ENCODE results near the gene ZNF18.
"Not testable (repeated sequence)": the region's sequence is repeated elsewhere in the genome, so short reads cannot be mapped to it uniquely, and the experiment has no call there.

Gene ZNF18

DNA sequence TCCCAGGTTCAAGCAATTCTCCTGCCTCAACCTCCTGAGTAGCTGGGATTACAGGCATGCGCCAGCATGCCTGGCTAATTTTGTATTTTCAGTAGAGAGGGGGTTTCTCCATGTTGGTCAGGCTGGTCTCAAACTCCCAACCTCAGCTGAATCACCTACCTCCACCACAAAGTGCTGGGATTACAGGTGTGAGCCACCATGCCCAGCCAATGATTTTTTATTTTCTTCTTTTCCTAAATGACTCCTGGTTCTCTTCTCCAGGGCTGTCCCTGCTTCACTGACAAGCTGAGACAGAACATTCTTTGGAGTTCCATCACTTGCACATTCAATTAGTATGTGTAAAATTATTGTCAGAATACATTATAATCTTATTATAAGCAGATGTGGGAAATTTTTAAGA, 47.7 kb downstream of the ZNF18 start:
- not testable (repeated sequence) for H3K4me1 ChIP-seq (ENCODE audit: control insufficient read depth, insufficient read depth, low read length, poor library complexity, severe bottlenecking); H3K27ac ChIP-seq (ENCODE audit: low read depth, low read length, severe bottlenecking); H3K4me3 ChIP-seq (ENCODE audit: extremely low read depth, insufficient read depth, low read length, poor library complexity, severe bottlenecking); H3K36me3 ChIP-seq (ENCODE audit: control insufficient read depth, insufficient read depth, low read length)
- peaks cover 19% of the 10 kb centered on the region for H3K9me3 ChIP-seq (ENCODE audit: control insufficient read depth, low read length)
- WGBS, 2 experiments (ENCODE audit: insufficient coverage in 2 of 2), result no CpG with 5 or more reads among the region's 1 CpG

- 90% methylated on average over 5 to 6 of the region's 6 CpGs for WGBS, 2 experiments (ENCODE audit: insufficient coverage in 2 of 2)
- no peaks in the 10 kb centered on the region for H3K36me3 ChIP-seq (ENCODE audit: control insufficient read depth, insufficient read depth, low read length)
- H3K4me3 ChIP-seq (ENCODE audit: extremely low read depth, insufficient read depth, low read length, poor library complexity, severe bottlenecking), result no peak overlapping the region
- peaks cover 6% of the 10 kb centered on the region for H3K4me1 ChIP-seq (ENCODE audit: control insufficient read depth, insufficient read depth, low read length, poor library complexity, severe bottlenecking)
- no peak overlapping the region for H3K27ac ChIP-seq (ENCODE audit: low read depth, low read length, severe bottlenecking)
- peaks cover 12% of the 10 kb centered on the region for H3K9me3 ChIP-seq (ENCODE audit: control insufficient read depth, low read length)
Measured at GRCh38 chr17:11948789-11949188, 48.5 kb downstream of the ZNF18 start.

DNA sequence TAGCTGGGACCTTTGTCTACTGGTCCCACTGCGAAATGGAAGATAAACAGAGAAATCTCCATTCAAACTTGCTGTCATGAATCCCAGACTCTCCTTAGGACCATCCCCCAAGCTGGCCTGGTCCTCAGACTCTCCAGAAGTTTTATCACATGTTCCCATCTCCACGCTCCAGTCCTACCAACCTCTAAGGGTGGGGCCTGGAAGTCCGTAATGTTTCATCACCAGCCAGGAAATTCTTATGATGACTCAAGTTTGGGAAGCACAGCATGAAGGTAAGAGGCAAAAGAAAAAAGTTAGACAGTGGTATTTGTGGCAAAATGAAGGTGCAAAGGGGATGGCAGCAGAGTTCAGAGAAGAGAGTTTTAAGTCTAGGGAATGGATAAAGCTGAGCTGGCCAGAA, 52.7 kb downstream of the ZNF18 start:
- peaks cover 6% of the 10 kb centered on the region for H3K4me1 ChIP-seq (ENCODE audit: control insufficient read depth, insufficient read depth, low read length, poor library complexity, severe bottlenecking)
- H3K4me3 ChIP-seq (ENCODE audit: extremely low read depth, insufficient read depth, low read length, poor library complexity, severe bottlenecking), result no peak overlapping the region
- no peaks in the 10 kb centered on the region for H3K9me3 ChIP-seq (ENCODE audit: control insufficient read depth, low read length)
- WGBS, 2 experiments (ENCODE audit: insufficient coverage in 2 of 2), result 94 to 100% methylated on average over 2 to 3 of the region's 3 CpGs
- H3K27ac ChIP-seq (ENCODE audit: low read depth, low read length, severe bottlenecking), result no peak overlapping the region
- no peaks in the 10 kb centered on the region for H3K36me3 ChIP-seq (ENCODE audit: control insufficient read depth, insufficient read depth, low read length)

DNA sequence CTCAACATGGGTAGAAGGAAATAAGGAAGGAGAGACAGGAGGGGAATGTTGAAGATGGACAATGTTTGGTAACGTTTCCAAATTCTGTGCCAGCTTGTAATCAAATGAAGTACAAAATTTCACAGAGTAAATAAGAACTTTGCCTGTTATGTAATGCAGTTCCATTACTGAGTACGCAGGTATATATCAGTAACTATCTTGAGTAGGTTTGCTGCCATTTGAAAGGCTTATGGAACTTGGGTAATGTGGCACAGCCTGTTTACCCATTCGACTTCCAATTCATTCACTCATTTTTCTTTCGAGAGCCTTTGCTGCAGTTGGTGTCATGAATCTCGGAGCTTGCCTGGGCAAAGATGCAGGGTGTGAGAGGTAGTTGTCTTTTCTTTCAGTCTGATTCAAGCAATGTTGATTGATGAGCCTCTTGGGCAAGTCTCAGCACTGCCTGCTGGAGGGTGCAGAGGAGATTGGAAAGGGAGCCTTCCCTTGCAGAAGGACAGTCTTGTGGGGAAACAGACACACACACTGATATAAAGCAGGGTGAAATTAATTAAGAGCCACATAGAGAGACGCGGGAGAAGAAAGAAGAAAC, 53.4 kb downstream of the ZNF18 start:
- H3K4me3 ChIP-seq (ENCODE audit: extremely low read depth, insufficient read depth, low read length, poor library complexity, severe bottlenecking), result no peak overlapping the region
- no peak overlapping the region for H3K27ac ChIP-seq (ENCODE audit: low read depth, low read length, severe bottlenecking)
- 83 to 86% methylated on average over 3 to 4 of the region's 7 CpGs for WGBS, 2 experiments (ENCODE audit: insufficient coverage in 2 of 2)
- H3K36me3 ChIP-seq (ENCODE audit: control insufficient read depth, insufficient read depth, low read length), result no peaks in the 10 kb centered on the region
- peaks cover 6% of the 10 kb centered on the region for H3K4me1 ChIP-seq (ENCODE audit: control insufficient read depth, insufficient read depth, low read length, poor library complexity, severe bottlenecking)
- H3K9me3 ChIP-seq (ENCODE audit: control insufficient read depth, low read length), result no peaks in the 10 kb centered on the region

GRCh38 chr17:11943086-11943485, 54.2 kb downstream of the ZNF18 start:
- not testable (repeated sequence) for H3K27ac ChIP-seq (ENCODE audit: low read depth, low read length, severe bottlenecking); H3K4me1 ChIP-seq (ENCODE audit: control insufficient read depth, insufficient read depth, low read length, poor library complexity, severe bottlenecking); H3K4me3 ChIP-seq (ENCODE audit: extremely low read depth, insufficient read depth, low read length, poor library complexity, severe bottlenecking); H3K9me3 ChIP-seq (ENCODE audit: control insufficient read depth, low read length); H3K36me3 ChIP-seq (ENCODE audit: control insufficient read depth, insufficient read depth, low read length)
- WGBS, 2 experiments (ENCODE audit: insufficient coverage in 2 of 2), result 90 to 92% methylated on average over 8 to 9 of the region's 11 CpGs

GRCh38 chr17:11940904-11941303, 56.4 kb downstream of the ZNF18 start:
- no peak overlapping the region for H3K27ac ChIP-seq (ENCODE audit: low read depth, low read length, severe bottlenecking)
- H3K9me3 ChIP-seq (ENCODE audit: control insufficient read depth, low read length), result no peaks in the 10 kb centered on the region
- H3K4me1 ChIP-seq (ENCODE audit: control insufficient read depth, insufficient read depth, low read length, poor library complexity, severe bottlenecking), result peaks cover 6% of the 10 kb centered on the region
- 67 to 100% methylated on average over 1 of the region's 2 CpGs for WGBS, 2 experiments (ENCODE audit: insufficient coverage in 2 of 2)
- no peak overlapping the region for H3K4me3 ChIP-seq (ENCODE audit: extremely low read depth, insufficient read depth, low read length, poor library complexity, severe bottlenecking)
- no peaks in the 10 kb centered on the region for H3K36me3 ChIP-seq (ENCODE audit: control insufficient read depth, insufficient read depth, low read length)

DNA sequence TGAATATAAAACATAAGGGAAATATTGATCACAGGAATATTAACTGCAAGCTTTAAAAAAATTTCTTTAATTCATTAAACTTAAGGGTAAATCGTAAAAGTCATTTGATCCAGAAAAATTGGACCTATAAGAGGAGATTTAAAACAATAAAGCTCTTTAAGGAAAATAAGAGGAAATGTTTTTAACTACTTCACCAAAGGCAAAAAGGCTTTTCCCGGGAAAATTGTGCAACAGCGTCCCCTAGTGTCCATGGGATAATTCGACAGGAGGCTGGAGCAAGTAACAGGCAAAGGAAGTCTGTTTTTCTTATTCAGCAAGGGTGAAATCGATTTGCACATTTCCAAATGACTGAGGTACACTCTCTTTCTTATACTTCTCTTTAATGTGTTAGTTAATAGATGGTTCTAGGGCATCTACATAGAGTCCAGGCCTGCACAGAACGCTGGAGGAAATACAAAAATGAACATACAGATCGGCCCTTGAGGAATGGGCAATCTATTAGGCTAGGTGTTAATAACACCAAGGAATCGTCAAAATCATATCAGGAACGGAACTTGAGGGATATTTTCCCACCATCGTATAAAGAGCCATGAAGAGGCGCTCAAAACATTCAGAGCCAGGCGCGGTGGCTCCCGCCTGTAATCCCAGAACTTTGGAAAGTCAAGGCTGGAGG, 61.4 kb downstream of the ZNF18 start:
- Histone ChIP-seq H3K9me3 (ENCODE audit: control insufficient read depth, low read length) (no peaks in the 10 kb centered on the region), H3K4me3 (ENCODE audit: extremely low read depth, insufficient read depth, low read length, poor library complexity, severe bottlenecking) (no peak overlapping the region), H3K36me3 (ENCODE audit: control insufficient read depth, insufficient read depth, low read length) (no peaks in the 10 kb centered on the region), H3K27ac (ENCODE audit: low read depth, low read length, severe bottlenecking) (no peak overlapping the region), H3K4me1 (ENCODE audit: control insufficient read depth, insufficient read depth, low read length, poor library complexity, severe bottlenecking) (no peaks in the 10 kb centered on the region)
- 44 to 61% methylated on average over 9 to 11 of the region's 14 CpGs for WGBS, 2 experiments (ENCODE audit: insufficient coverage in 2 of 2)

DNA sequence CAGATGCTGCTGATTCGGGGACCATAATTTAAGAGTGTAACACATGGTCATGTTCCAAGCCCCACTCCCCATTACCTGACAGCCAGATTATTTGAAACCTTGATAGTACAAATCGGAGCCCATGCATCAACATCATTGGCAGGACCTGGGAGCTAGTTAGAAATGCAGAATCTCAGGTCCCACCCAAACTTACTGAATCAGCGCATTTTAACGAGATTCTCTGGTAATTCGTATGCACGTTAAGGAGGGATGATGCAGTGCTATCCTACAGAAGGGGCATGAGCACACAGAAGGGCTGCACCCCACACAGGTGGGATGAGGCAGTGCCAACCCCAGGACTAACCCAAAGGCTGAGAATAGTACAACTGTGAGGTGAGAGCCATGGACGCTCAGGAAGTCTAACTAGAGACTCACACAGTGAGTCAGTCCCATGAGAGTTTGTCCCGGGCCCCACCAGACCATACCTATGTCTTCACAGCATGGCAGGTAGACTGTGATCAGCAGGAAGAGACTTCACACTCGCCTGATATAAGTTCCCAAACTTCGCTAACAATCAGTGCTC, 64.9 kb downstream of the ZNF18 start:
- H3K4me3 ChIP-seq (ENCODE audit: extremely low read depth, insufficient read depth, low read length, poor library complexity, severe bottlenecking), result no peak overlapping the region
- H3K9me3 ChIP-seq (ENCODE audit: control insufficient read depth, low read length), result no peaks in the 10 kb centered on the region
- no peaks in the 10 kb centered on the region for H3K36me3 ChIP-seq (ENCODE audit: control insufficient read depth, insufficient read depth, low read length)
- peaks cover 3% of the 10 kb centered on the region for H3K4me1 ChIP-seq (ENCODE audit: control insufficient read depth, insufficient read depth, low read length, poor library complexity, severe bottlenecking)
- WGBS, 2 experiments (ENCODE audit: insufficient coverage in 2 of 2), result 92 to 95% methylated on average over 9 to 10 of the region's 10 CpGs
- H3K27ac ChIP-seq (ENCODE audit: low read depth, low read length, severe bottlenecking), result no peak overlapping the region

GRCh38 chr17:11928436-11928835, 68.8 kb downstream of the ZNF18 start:
- H3K36me3 ChIP-seq (ENCODE audit: control insufficient read depth, insufficient read depth, low read length), result no peaks in the 10 kb centered on the region
- no peak overlapping the region for H3K27ac ChIP-seq (ENCODE audit: low read depth, low read length, severe bottlenecking)
- no peak overlapping the region for H3K4me3 ChIP-seq (ENCODE audit: extremely low read depth, insufficient read depth, low read length, poor library complexity, severe bottlenecking)
- WGBS, 2 experiments (ENCODE audit: insufficient coverage in 2 of 2), result 34 to 51% methylated on average over 3 of the region's 4 CpGs
- no peaks in the 10 kb centered on the region for H3K9me3 ChIP-seq (ENCODE audit: control insufficient read depth, low read length)
- peaks cover 13% of the 10 kb centered on the region for H3K4me1 ChIP-seq (ENCODE audit: control insufficient read depth, insufficient read depth, low read length, poor library complexity, severe bottlenecking)

Data from mesodermal cell (in vitro differentiated cells).